A549 (cell line): ENCODE results near the gene KCNA4. TPM values are rescaled to one million over a fixed set of nuclear protein-coding genes. Genes with fewer than 3 reads are reported as not detected.

ENCODE experiments used
- ATAC-seq, 2 experiments: fragments of 200-7000 bp in 1 of 2; fragments of >200 bp in 1 of 2; cut with Nextera tagmentation in 1 of 2; cut with Tn5 transposase in 1 of 2; 3 replicates each; pipeline versions ENCODE4 v1.8.0 to v1.9.1; 2018 to 2020; ENCODE audit warnings: mild to moderate bottlenecking in 1 of 2, moderate library complexity in 1 of 2
- CTCF ChIA-PET: fragments of 300-600 bp; sonication (Branson Sonifier 250); formaldehyde crosslinking; extraction: SDS; loops from one replicate; lab custom pipeline; 2021; ENCODE audit warnings: antibody characterized with exemption, inconsistent platforms; lab: Yijun Ruan, JAX
- POLR2A ChIA-PET: fragments of 350-600 bp; formaldehyde crosslinking; extraction: SDS; loops from one replicate; lab custom pipeline; 2021; ENCODE audit warnings: antibody characterized with exemption, inconsistent platforms; lab: Yijun Ruan, JAX
- DNase-seq, 2 experiments: peaks; one replicate each; pipeline versions ENCODE4 v3.0.0 to v3.0.0-alpha.2; 2011 to 2016; ENCODE audit warnings: low read depth in 1 of 2, low spot score in 1 of 2
- FAIRE-seq: peaks from 2 replicates; lab custom pipeline; 2011; peaks lifted over from hg19 to GRCh38; lab: Jason Lieb, UNC
- H3K27ac ChIP-seq, 2 experiments: fragments of >200 bp; sonication (Bioruptor Twin); formaldehyde crosslinking; 3 replicates each; pipeline ENCODE4 v1.5.1; 2016 to 2017
- H3K4me1 ChIP-seq: fragments of >200 bp; sonication (Bioruptor Twin); formaldehyde crosslinking; 3 replicates; pipeline ENCODE4 v1.6.1; 2016
- H3K4me2 ChIP-seq: fragments of >200 bp; sonication (Bioruptor Twin); formaldehyde crosslinking; 3 replicates; pipeline ENCODE4 v1.6.1; 2016
- H3K4me3 ChIP-seq: fragments of >200 bp; sonication (Bioruptor Twin); formaldehyde crosslinking; 3 replicates; pipeline ENCODE4 v1.5.1; 2016
- H3K9me3 ChIP-seq: fragments of >200 bp; sonication (Bioruptor Twin); formaldehyde crosslinking; 3 replicates; pipeline ENCODE4 v1.6.1; 2016
- CHD2 ChIP-seq: fragments of 150-350 bp; IDR thresholded peaks from 2 replicates; pipeline ENCODE4 v1.6.1; 2014; ENCODE audit warnings: low read length; ENCODE audit not compliant: partially characterized antibody
- EHF ChIP-seq: fragments of 250-450 bp; sonication (Bioruptor Pico); IDR thresholded peaks from 2 replicates; pipeline ENCODE4 v1.5.0; 2020; ENCODE audit warnings: mild to moderate bottlenecking
- EP300 ChIP-seq, 2 experiments: fragments of >200 bp; sonication (Bioruptor Twin); formaldehyde crosslinking; IDR thresholded peaks; 2 replicates in 1 of 2; 3 replicates in 1 of 2; pipeline ENCODE4 v1.6.1; 2016 to 2017
- FOSL2 ChIP-seq, 2 experiments: fragments of 450-650 bp in 1 of 2; fragments of >200 bp in 1 of 2; sonication (Bioruptor Twin) in 1 of 2; formaldehyde crosslinking; IDR thresholded peaks; 2 replicates each; pipeline versions ENCODE4 v1.5.0 to v1.6.1; 2016 to 2020; ENCODE audit warnings: mild to moderate bottlenecking in 1 of 2, moderate library complexity in 1 of 2
- FOXS1 ChIP-seq: fragments of 250-450 bp; sonication (Bioruptor Pico); IDR thresholded peaks from 2 replicates; pipeline ENCODE4 v1.5.0; 2020; ENCODE audit warnings: mild to moderate bottlenecking, moderate library complexity
- HMGXB4 ChIP-seq: fragments of 250-450 bp; sonication (Bioruptor Pico); IDR thresholded peaks from 2 replicates; pipeline ENCODE4 v1.5.0; 2021; ENCODE audit warnings: mild to moderate bottlenecking, moderate library complexity, borderline replicate concordance
- HOXA7 ChIP-seq: fragments of 250-450 bp; sonication (Bioruptor Pico); IDR thresholded peaks from 2 replicates; pipeline ENCODE4 v1.5.0; 2020; ENCODE audit warnings: mild to moderate bottlenecking, moderate library complexity
- HOXB5 ChIP-seq: fragments of 250-450 bp; sonication (Bioruptor Pico); IDR thresholded peaks from 2 replicates; pipeline ENCODE4 v1.5.0; 2020; ENCODE audit warnings: mild to moderate bottlenecking, moderate library complexity
- NFE2L2 ChIP-seq: fragments of 150-350 bp; conservative IDR thresholded peaks from 2 replicates; pipeline ENCODE4 v1.6.1; 2014; ENCODE audit warnings: low read length
- NPAS2 ChIP-seq: fragments of 250-450 bp; sonication (Bioruptor Pico); IDR thresholded peaks from 2 replicates; pipeline ENCODE4 v1.8.0; 2022; ENCODE audit warnings: mild to moderate bottlenecking, moderate library complexity, borderline replicate concordance
- POLR2A ChIP-seq: IDR thresholded peaks from 2 replicates; pipeline ENCODE4 v1.6.1; 2012; ENCODE audit warnings: mild to moderate bottlenecking, low read length
- RARB ChIP-seq: fragments of 250-450 bp; sonication (Bioruptor Pico); IDR thresholded peaks from 2 replicates; pipeline ENCODE4 v1.8.0; 2021; ENCODE audit warnings: mild to moderate bottlenecking, moderate library complexity
- REST ChIP-seq: fragments of 200-600 bp; sonication (generic); IDR thresholded peaks from 2 replicates; pipeline ENCODE4 v1.6.1; 2016; ENCODE audit warnings: antibody characterized with exemption, mild to moderate bottlenecking, moderate library complexity
- RNF2 ChIP-seq: fragments of 200-600 bp; sonication (generic); IDR thresholded peaks from 2 replicates; pipeline ENCODE4 v1.6.1; 2016; ENCODE audit warnings: low read depth, mild to moderate bottlenecking, antibody characterized with exemption, moderate library complexity, borderline replicate concordance
- SMC3 ChIP-seq: fragments of >200 bp; sonication (Bioruptor Twin); formaldehyde crosslinking; IDR thresholded peaks from 3 replicates; pipeline ENCODE4 v1.6.1; 2018; ENCODE audit warnings: inconsistent platforms
- ZC3H11A ChIP-seq: fragments of 450-650 bp; IDR thresholded peaks from 2 replicates; pipeline ENCODE4 v1.6.1; 2014; ENCODE audit warnings: antibody characterized with exemption, mild to moderate bottlenecking
- ZFP36 ChIP-seq: fragments of 450-650 bp; IDR thresholded peaks from 2 replicates; pipeline ENCODE4 v1.6.1; 2014; ENCODE audit warnings: borderline replicate concordance; ENCODE audit not compliant: partially characterized antibody
- ZNF302 ChIP-seq: fragments of 250-450 bp; sonication (Bioruptor Pico); IDR thresholded peaks from 2 replicates; pipeline ENCODE4 v1.9.0; 2021; ENCODE audit warnings: inconsistent platforms, mild to moderate bottlenecking, moderate library complexity
- WGBS: methylation state at CpG from one replicate; pipeline ENCODE4 v1.1.6; 2017; ENCODE audit errors: missing lambda C conversion rate; 5-methylcytosine and 5-hydroxymethylcytosine counted together
- polyA plus RNA-seq, 4 experiments: library from polyadenylated mRNA; depleted of rRNA in 3 of 4; stranded (reverse); fragments of >200 nt; fragmentation: RNase III in 1 of 4; extraction: RNeasy Plus Mini Kit Qiagen cat#74134 plus additional on column Dnase treatment in 1 of 4; gene quantifications; 2 replicates in 3 of 4; 3 replicates in 1 of 4; pipeline ENCODE4 v1.2.3, GENCODE V29; 2011 to 2017
- TF ChIP-seq, protein P1 (sequence below): IDR thresholded peaks from 2 replicates; pipeline ENCODE4 v1.6.1; 2012
- TF ChIP-seq, protein P2 (sequence below): IDR thresholded peaks from 2 replicates; pipeline ENCODE4 v1.6.1; 2012
- TF ChIP-seq, protein P3 (sequence below): fragments of >200 bp; sonication (Bioruptor Twin); formaldehyde crosslinking; IDR thresholded peaks from 2 replicates; pipeline ENCODE4 v1.6.1; 2016
- TF ChIP-seq, protein P4 (sequence below): fragments of >200 bp; sonication (Bioruptor Twin); formaldehyde crosslinking; IDR thresholded peaks from 3 replicates; pipeline ENCODE4 v1.6.1; 2016

Gene KCNA4
- polyA plus RNA-seq, 2 of the 4 experiments (the other 2 are of a cell fraction) = not detected

- Histone ChIP-seq H3K4me1 (no peaks in the 10 kb centered on the region), H3K27ac (no peak overlapping the region), H3K9me3 (no peaks in the 10 kb centered on the region), H3K4me3 (no peak overlapping the region)
- FAIRE-seq (no peak), DNase-seq (no peak), ATAC-seq (no peak)
- CTCF ChIA-PET = no interaction called here
- TF ChIP-seq, protein P1, sequence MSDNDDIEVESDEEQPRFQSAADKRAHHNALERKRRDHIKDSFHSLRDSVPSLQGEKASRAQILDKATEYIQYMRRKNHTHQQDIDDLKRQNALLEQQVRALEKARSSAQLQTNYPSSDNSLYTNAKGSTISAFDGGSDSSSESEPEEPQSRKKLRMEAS = no peak
- TF ChIP-seq NPAS2 (CRISPR knock-in tag) = no peak
- no peak for TF ChIP-seq EP300 (IDR thresholded peaks at IDR 0.05)
- TF ChIP-seq HMGXB4 = no peak
- TF ChIP-seq, all 56 proteins: peak for 0
- POLR2A ChIA-PET = no interaction called here
- H3K4me2 ChIP-seq = no peak overlapping the region
- whole genome bisulfite sequencing = 1% methylated on average over 5 of the region's 5 CpGs
Measured at GRCh38 chr11:30000986-30001750, 15.7 kb downstream of the KCNA4 start.

DNA sequence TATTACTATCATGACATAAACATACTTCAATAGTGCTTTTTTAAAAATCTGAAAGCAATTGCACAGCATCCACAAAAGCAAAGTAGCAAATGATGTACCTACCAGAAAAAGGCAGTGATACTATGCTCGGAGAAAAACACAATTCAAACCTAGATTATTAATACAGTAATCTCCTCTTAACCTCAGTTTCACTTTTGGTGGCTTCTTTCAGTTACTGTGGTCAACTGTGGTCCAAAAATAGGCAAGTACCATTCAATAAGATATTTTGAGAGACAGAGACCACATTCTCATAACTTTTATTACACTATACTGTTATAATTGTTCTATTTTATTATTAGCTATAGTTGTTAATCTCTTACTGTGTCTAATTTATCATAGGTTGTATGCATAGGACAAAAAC, 20.8 kb downstream of the KCNA4 start:
- Histone ChIP-seq H3K4me2 (no peak overlapping the region), H3K27ac (no peak overlapping the region), H3K4me3 (no peak overlapping the region), H3K9me3 (no peaks in the 10 kb centered on the region), H3K4me1 (no peaks in the 10 kb centered on the region)
- DNase-seq (no peak), FAIRE-seq (no peak), ATAC-seq (no peak)
- TF ChIP-seq, protein P2, sequence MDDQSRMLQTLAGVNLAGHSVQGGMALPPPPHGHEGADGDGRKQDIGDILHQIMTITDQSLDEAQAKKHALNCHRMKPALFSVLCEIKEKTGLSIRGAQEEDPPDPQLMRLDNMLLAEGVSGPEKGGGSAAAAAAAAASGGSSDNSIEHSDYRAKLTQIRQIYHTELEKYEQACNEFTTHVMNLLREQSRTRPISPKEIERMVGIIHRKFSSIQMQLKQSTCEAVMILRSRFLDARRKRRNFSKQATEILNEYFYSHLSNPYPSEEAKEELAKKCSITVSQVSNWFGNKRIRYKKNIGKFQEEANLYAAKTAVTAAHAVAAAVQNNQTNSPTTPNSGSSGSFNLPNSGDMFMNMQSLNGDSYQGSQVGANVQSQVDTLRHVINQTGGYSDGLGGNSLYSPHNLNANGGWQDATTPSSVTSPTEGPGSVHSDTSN = no peak
- TF ChIP-seq, protein P3, sequence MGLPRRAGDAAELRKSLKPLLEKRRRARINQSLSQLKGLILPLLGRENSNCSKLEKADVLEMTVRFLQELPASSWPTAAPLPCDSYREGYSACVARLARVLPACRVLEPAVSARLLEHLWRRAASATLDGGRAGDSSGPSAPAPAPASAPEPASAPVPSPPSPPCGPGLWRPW = no peak
- TF ChIP-seq ZFP36 (no peak), RNF2 (no peak), HOXA7 (no peak), NFE2L2 (no peak), HOXB5 (no peak), REST (no peak), CHD2 (no peak), ZNF302 (CRISPR knock-in tag) (no peak), EHF (CRISPR knock-in tag) (no peak), POLR2A (no peak), EP300 (IDR thresholded peaks at IDR 0.05) (no peak), HMGXB4 (no peak), RARB (CRISPR knock-in tag) (no peak), FOXS1 (CRISPR knock-in tag) (no peak), ZC3H11A (no peak), FOSL2 (IDR thresholded peaks at IDR 0.05) (no peak), FOSL2 (CRISPR knock-in tag; IDR thresholded peaks at IDR 0.05) (no peak), SMC3 (no peak)
- TF ChIP-seq, protein P4, sequence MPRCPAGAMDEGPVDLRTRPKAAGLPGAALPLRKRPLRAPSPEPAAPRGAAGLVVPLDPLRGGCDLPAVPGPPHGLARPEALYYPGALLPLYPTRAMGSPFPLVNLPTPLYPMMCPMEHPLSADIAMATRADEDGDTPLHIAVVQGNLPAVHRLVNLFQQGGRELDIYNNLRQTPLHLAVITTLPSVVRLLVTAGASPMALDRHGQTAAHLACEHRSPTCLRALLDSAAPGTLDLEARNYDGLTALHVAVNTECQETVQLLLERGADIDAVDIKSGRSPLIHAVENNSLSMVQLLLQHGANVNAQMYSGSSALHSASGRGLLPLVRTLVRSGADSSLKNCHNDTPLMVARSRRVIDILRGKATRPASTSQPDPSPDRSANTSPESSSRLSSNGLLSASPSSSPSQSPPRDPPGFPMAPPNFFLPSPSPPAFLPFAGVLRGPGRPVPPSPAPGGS = no peak
- ChIA-PET CTCF (no interaction called here), POLR2A (no interaction called here)
- 3% methylated on average over 1 of the region's 1 CpG for WGBS
